AG09309 (cell line): ENCODE measurements around the gene TRDMT1.

Experiments
- DNase-seq: peaks from one replicate; pipeline ENCODE4 v3.0.0-alpha.2; 2010; ENCODE audit warnings: low read depth
- H3K4me3 ChIP-seq: 2 replicates; pipeline ENCODE4 v1.5.1; 2011; ENCODE audit warnings: mild to moderate bottlenecking, low read depth, low read length, moderate library complexity; ENCODE audit not compliant: control insufficient read depth
- CTCF ChIP-seq: IDR thresholded peaks from 2 replicates; pipeline ENCODE4 v1.5.1; 2011; ENCODE audit warnings: mild to moderate bottlenecking, low read depth, low read length, inconsistent platforms; ENCODE audit not compliant: insufficient read depth, control insufficient read depth; ENCODE audit errors: missing control alignments

The TRDMT1 gene

DNA sequence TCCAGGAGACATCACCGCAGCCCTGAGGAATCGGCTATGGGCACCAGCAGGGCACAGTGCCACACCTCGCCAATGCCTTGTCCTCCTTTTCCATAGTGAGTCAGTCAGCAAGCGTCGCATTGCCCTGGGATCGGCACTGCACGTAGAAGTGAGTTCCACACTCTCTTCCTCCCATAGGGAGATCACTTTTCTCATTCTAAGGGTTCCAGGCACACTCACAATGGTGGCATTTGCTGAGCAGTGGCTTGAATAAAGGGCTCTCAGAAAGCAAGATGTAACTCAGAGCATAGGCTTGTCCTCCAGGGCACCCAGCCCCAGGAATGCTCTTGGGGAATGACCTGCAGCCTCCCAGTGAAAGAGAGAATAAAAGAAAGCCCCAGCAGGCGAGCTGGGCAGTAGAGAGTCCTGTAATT is 25.4 kb upstream of the TRDMT1 start:
- no peak overlapping the region for H3K4me3 ChIP-seq
- no peak for TF ChIP-seq CTCF
- no peak for DNase-seq

DNA sequence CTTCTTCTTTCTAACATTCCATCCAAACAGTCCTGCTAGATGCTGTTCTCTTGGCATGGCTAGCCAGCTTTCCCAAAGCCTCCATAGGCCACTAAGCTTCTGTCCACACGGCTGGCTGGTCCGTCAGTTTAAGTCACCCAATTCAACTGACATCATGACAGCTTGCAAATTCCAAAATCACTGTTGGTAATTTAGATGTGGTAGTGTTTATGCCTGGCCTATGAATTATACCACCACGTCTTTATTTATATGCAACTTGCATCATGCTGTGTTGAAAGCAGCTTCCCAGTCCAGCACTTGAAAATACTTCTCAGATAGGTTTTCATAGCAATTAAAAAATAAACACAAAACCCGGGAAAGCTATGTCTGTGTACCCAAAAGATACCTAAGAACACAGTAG is 24.3 kb upstream of the TRDMT1 start:
- DNase-seq: no peak
- H3K4me3 ChIP-seq: no peak overlapping the region
- no peak for TF ChIP-seq CTCF

DNA sequence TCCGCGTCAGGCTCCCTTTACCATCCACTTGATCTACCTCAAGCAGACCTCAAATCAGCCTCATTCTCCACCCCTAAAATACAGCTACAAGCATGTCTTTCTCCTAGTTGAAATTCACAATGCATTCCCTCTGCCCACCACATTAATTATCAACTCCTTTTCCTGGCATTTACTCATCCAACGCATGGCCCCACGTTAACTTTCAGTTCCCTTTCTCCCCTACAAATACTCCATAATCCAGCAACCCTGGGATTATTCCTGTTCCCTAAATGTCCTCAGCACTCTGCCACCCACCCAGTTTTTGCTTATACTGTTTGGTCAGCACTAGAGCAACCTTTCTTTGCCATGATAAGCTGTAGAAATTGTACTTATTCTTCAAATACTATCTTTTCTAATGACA is 20.9 kb upstream of the TRDMT1 start:
- DNase-seq: no peak
- H3K4me3 ChIP-seq: no peak overlapping the region
- TF ChIP-seq CTCF: no peak

DNA sequence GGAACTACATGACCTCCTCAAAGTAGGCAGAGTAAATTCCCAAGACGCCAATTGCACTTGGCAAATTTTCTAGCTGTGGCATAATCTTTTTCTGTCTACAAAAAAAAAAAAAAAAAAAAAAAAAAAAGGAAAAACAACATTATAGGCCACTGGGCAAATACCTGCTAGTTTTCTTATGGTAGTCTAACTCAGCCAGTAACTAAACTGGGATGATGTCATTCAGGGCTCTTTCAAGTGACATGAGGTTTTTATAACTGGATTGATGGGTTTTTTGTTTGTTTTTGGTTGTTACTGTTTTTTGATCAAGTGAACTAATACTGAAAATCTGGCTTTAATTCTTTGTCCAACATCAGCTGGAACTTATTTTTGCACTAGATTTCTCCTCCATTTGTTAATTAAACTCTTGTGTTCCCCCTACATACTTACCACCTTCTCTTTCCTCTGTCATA is 19.2 kb upstream of the TRDMT1 start:
- DNase-seq: no peak
- no peak overlapping the region for H3K4me3 ChIP-seq
- TF ChIP-seq CTCF: no peak

DNA sequence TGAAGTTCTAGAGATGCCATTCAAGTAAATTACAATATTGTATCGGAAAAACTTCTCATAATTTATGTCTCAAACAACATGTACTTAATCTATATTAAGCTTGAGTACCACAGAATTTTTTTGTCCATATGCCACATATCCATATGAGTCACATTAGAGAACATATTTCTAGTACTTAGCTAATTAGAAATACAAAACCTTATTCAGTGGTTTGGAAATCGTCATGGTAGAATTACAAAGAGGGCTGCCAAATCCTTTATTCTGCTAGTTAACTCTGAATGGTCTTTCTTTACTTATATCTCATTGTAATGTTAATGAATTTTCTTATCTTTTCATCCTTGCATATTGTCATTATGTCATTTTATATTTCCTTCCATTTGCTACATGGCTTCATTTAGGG is 17.6 kb upstream of the TRDMT1 start:
- no peak for TF ChIP-seq CTCF
- DNase-seq: no peak
- H3K4me3 ChIP-seq: no peak overlapping the region

DNA sequence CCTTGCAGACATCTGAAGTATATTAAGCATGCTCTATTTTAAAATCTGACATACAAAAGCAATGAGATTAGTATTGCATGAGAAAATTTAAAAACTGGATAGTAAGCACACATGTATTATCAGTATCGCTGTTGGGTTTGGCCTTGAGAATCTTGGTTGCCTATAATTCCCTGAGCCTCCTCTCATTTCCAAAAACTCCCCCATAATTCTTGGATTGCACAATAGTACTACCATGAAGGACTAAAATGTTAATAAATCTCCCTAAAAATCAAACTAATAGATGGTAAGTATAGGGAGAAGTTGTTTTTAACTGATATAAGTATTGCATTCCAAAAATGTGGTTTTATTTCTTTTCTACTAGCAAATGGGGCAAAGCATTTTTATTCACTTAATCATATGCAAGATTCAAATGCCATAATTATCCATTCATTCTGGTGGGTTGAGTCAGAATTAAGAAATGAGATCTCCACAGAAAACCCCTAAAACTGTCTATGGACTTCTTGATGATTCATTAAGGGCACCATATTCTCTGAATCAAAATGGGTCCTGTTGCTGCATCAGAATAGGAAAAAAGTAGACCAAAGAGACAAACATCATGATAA is 16.3 kb upstream of the TRDMT1 start:
- H3K4me3 ChIP-seq: no peak overlapping the region
- no peak for TF ChIP-seq CTCF
- DNase-seq: peak; percentile 87
